Measurements from ENCODE around the gene RXRG.
"Not testable (repeated sequence)": the region's sequence is repeated elsewhere in the genome, so short reads cannot be mapped to it uniquely, and the experiment has no call there.

The RXRG gene

GRCh38 chr1:165468726-165469249 is 23.9 kb upstream of the RXRG start:
- no peak overlapping the region for H3K9ac ChIP-seq (ENCODE audit: low read length)
- no peaks in the 10 kb centered on the region for H3K36me3 ChIP-seq (replicated peaks; ENCODE audit: low read depth, low read length)
- H4K20me1 ChIP-seq (ENCODE audit: insufficient read depth, low read length) = no peaks in the 10 kb centered on the region
- peaks cover 52% of the 10 kb centered on the region for H3K27me3 ChIP-seq (ENCODE audit: low read depth, low read length)
- H3K9me3 ChIP-seq (ENCODE audit: insufficient read depth, low read length) = no peaks in the 10 kb centered on the region
- no peak overlapping the region for H3K27ac ChIP-seq (ENCODE audit: low read length)
- peaks cover 12% of the 10 kb centered on the region for H3K4me1 ChIP-seq (ENCODE audit: low read length)
- H3K4me2 ChIP-seq (ENCODE audit: low read length) = no peak overlapping the region
- H3K4me3 ChIP-seq (ENCODE audit: low read length) = no peak overlapping the region
- TF ChIP-seq EZH2phosphoT487 (IDR thresholded peaks at IDR 0.05; ENCODE audit: low read depth) (no peak), CTCF (IDR thresholded peaks at IDR 0.05; ENCODE audit: low read depth, low read length) (no peak)
- H2AFZ ChIP-seq (ENCODE audit: low read depth, low read length) = no peak overlapping the region
- H3K79me2 ChIP-seq (ENCODE audit: low read length) = no peaks in the 10 kb centered on the region

- no peaks in the 10 kb centered on the region for H3K9me3 ChIP-seq (ENCODE audit: insufficient read depth, low read length)
- no peak overlapping the region for H3K4me2 ChIP-seq (ENCODE audit: low read length)
- H3K79me2 ChIP-seq (ENCODE audit: low read length) = no peaks in the 10 kb centered on the region
- H4K20me1 ChIP-seq (ENCODE audit: insufficient read depth, low read length) = no peaks in the 10 kb centered on the region
- no peak overlapping the region for H3K9ac ChIP-seq (ENCODE audit: low read length)
- TF ChIP-seq CTCF (IDR thresholded peaks at IDR 0.05; ENCODE audit: low read depth, low read length) (no peak), EZH2phosphoT487 (IDR thresholded peaks at IDR 0.05; ENCODE audit: low read depth) (no peak)
- H3K27me3 ChIP-seq (ENCODE audit: low read depth, low read length) = peaks cover 52% of the 10 kb centered on the region
- no peak overlapping the region for H3K27ac ChIP-seq (ENCODE audit: low read length)
- H3K36me3 ChIP-seq (replicated peaks; ENCODE audit: low read depth, low read length) = no peaks in the 10 kb centered on the region
- no peak overlapping the region for H2AFZ ChIP-seq (ENCODE audit: low read depth, low read length)
- no peak overlapping the region for H3K4me3 ChIP-seq (ENCODE audit: low read length)
- H3K4me1 ChIP-seq (ENCODE audit: low read length) = peaks cover 12% of the 10 kb centered on the region
Observed at GRCh38 chr1:165468253-165468652, 23.3 kb upstream of the RXRG start.

GRCh38 chr1:165467706-165468105 is 22.8 kb upstream of the RXRG start:
- Histone ChIP-seq H3K79me2 (ENCODE audit: low read length) (no peaks in the 10 kb centered on the region), H3K9ac (ENCODE audit: low read length) (no peak overlapping the region), H2AFZ (ENCODE audit: low read depth, low read length) (no peak overlapping the region), H3K4me1 (ENCODE audit: low read length) (peaks cover 12% of the 10 kb centered on the region), H3K4me2 (ENCODE audit: low read length) (no peak overlapping the region), H4K20me1 (ENCODE audit: insufficient read depth, low read length) (no peaks in the 10 kb centered on the region), H3K4me3 (ENCODE audit: low read length) (no peak overlapping the region), H3K27me3 (ENCODE audit: low read depth, low read length) (peaks cover 54% of the 10 kb centered on the region), H3K27ac (ENCODE audit: low read length) (no peak overlapping the region), H3K36me3 (replicated peaks; ENCODE audit: low read depth, low read length) (no peaks in the 10 kb centered on the region), H3K9me3 (ENCODE audit: insufficient read depth, low read length) (no peaks in the 10 kb centered on the region)
- no peak for TF ChIP-seq CTCF (IDR thresholded peaks at IDR 0.05; ENCODE audit: low read depth, low read length)

GRCh38 chr1:165463978-165464377 is 19.1 kb upstream of the RXRG start:
- H3K36me3 ChIP-seq (replicated peaks; ENCODE audit: low read depth, low read length) = no peaks in the 10 kb centered on the region
- H4K20me1 ChIP-seq (ENCODE audit: insufficient read depth, low read length) = no peaks in the 10 kb centered on the region
- TF ChIP-seq CTCF (IDR thresholded peaks at IDR 0.05; ENCODE audit: low read depth, low read length) (no peak), EZH2phosphoT487 (IDR thresholded peaks at IDR 0.05; ENCODE audit: low read depth) (no peak)
- H3K27ac ChIP-seq (ENCODE audit: low read length) = no peak overlapping the region
- peaks cover 79% of the 10 kb centered on the region for H3K27me3 ChIP-seq (ENCODE audit: low read depth, low read length)
- no peaks in the 10 kb centered on the region for H3K9me3 ChIP-seq (ENCODE audit: insufficient read depth, low read length)
- no peak overlapping the region for H3K4me2 ChIP-seq (ENCODE audit: low read length)
- H2AFZ ChIP-seq (ENCODE audit: low read depth, low read length) = no peak overlapping the region
- no peak overlapping the region for H3K4me3 ChIP-seq (ENCODE audit: low read length)
- H3K79me2 ChIP-seq (ENCODE audit: low read length) = no peaks in the 10 kb centered on the region
- peaks cover 12% of the 10 kb centered on the region for H3K4me1 ChIP-seq (ENCODE audit: low read length)
- no peak overlapping the region for H3K9ac ChIP-seq (ENCODE audit: low read length)

GRCh38 chr1:165459683-165460082 is 14.8 kb upstream of the RXRG start:
- not testable (repeated sequence) for H3K9ac ChIP-seq (ENCODE audit: low read length); H3K36me3 ChIP-seq (replicated peaks; ENCODE audit: low read depth, low read length); H2AFZ ChIP-seq (ENCODE audit: low read depth, low read length); H3K27ac ChIP-seq (ENCODE audit: low read length); H3K4me2 ChIP-seq (ENCODE audit: low read length); H3K9me3 ChIP-seq (ENCODE audit: insufficient read depth, low read length); H4K20me1 ChIP-seq (ENCODE audit: insufficient read depth, low read length); H3K4me1 ChIP-seq (ENCODE audit: low read length); H3K79me2 ChIP-seq (ENCODE audit: low read length); H3K4me3 ChIP-seq (ENCODE audit: low read length)
- peaks cover 81% of the 10 kb centered on the region for H3K27me3 ChIP-seq (ENCODE audit: low read depth, low read length)
